Measurements from ENCODE around the gene UEVLD. TPM values are rescaled to one million over a fixed set of nuclear protein-coding genes. Genes with fewer than 3 reads are reported as not detected.

Gene UEVLD
- polyA plus RNA-seq, 4 donors, result 18.0 to 23.1 (median 20.8) TPM

DNA sequence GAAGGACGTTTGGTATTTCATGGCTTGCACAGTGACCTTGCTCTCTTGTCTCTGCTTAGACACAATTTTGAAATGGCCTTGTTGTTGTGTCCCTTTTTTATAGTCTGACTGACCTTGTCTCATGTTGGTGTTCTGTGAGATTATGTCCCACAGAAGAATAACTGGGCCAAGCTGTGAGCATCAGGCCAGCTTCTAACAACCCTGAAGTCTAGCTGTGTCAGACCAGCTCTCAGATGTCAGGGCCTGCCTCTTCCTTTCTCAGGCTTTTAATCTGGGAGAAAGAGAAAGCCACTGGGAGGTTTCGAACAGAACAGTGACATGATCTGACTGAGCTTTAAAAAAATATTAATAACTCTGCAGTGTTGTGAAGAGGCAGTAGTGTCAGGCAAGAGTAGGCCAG, 2.0 kb upstream of the UEVLD start:
- DNase-seq (ENCODE audit: low read depth in 4 of 4, low spot score in 3 of 4), result no peak

DNA sequence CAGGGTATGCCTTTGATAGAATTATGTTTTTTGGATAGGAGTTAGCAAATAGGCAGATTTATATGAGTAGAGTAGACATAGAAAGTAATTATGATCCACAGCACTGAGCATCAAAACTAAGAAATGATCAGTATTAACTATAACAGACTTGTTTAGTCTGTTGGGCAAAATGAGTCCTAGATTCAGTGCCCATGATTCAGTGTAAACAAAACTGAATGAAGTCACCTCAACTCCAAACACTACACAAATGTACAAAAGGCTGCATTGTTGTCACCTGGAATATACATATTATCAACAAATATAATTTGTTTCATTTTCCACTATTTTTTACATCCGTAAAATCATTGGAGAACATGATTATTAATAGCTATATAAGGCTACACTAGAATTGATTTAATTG, 6.7 kb downstream of the UEVLD start:
- DNase-seq (ENCODE audit: low read depth in 4 of 4, low spot score in 3 of 4), result no peak

DNA sequence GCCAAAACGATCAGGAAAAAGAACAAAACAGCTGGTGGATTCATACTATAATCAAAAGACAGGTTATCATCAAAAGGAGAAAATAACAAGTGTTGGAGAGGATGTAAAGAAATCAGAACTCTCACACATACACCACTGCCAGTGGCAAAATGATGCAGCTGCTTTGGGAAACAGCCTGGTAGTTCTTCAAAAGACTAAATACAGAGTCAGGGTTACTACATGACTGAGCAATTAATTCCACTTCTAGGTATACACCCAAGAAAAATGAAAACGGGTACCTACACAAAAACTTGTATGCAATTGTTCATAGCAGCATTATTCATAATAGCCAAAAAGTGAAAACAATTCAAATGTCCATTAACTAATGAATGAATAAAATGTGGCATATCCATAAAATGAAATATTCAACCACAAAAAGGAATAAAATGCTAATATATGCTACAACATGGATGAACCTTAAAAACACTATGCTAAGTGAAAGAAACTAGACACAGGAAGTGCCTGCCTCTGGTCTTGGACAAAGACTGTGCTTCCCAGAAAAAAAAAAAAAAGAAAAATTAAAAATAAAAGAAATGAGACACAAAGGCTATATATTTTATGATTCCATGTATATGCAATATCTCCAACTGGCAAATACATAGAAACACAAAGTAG, 8.3 kb downstream of the UEVLD start:
- no peak for DNase-seq (ENCODE audit: low read depth in 4 of 4, low spot score in 3 of 4)

DNA sequence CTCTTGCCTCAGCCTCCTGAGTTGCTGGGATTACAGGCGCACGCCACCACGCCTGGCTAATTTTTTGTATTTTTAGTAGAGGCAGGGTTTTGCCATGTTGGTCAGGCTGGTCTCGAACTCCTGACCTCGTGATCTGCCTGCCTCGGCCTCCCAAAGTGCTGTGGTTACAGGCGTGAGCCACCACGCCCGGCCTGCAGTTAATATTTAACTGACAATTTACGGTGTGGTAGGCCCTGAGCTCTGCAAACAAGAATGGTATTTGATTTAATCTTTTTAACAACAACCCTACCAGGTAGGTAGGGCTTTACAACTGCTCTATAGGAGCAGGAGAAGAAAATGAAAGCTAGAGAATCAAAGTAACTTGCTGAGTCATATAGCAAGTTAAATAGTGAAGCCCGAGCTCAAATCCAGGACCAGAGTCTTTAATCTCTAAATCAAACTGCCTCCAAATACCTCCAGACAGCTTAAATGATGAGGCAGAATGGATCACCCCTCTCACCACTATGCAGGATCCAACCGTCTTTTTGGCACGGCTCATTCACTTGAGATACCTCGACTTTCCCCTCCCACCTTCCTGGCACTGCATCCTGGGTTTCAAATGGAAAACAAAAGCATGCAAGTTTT, 9.4 kb downstream of the UEVLD start:
- no peak for DNase-seq (ENCODE audit: low read depth in 4 of 4, low spot score in 3 of 4)

DNA sequence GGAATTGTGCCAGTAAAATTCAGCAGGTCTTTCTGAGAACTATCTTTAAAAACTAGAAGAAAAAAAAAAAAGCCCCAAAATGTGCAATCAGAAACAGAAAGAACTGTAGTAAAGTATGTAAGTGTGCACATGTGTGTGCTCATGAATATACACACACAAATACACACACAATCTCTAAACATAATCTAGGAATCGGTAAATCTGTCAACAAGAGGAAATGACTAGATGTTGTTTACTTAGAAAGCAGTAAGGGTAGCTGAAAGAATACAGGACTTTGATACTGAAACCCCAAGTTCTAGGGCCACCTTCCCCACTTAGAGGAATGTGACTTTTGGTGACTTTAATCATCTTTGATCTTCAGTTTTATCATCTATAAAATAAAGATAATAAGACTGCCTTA, 13.2 kb downstream of the UEVLD start:
- DNase-seq (ENCODE audit: low read depth in 4 of 4, low spot score in 3 of 4), result no peak

DNA sequence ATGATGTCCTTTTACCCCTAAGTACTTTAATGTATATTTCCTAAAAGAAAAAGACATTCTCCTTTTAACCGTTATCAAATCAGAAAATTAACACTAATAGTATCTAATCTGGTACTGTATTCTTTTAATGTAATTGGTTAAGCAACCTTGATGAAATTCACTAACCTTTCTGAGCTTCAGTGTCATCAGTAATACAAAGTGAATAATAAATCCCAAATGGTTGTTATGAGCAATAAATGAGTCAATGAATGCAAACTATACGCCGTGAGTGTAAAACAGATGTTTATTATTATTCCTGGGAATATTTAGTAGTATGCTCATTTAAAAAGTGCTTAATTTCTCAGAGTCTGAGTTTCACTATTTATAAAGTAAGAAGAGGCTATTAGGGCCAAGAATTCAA, 21.5 kb downstream of the UEVLD start:
- no peak for DNase-seq (ENCODE audit: low read depth in 4 of 4, low spot score in 3 of 4)

DNA sequence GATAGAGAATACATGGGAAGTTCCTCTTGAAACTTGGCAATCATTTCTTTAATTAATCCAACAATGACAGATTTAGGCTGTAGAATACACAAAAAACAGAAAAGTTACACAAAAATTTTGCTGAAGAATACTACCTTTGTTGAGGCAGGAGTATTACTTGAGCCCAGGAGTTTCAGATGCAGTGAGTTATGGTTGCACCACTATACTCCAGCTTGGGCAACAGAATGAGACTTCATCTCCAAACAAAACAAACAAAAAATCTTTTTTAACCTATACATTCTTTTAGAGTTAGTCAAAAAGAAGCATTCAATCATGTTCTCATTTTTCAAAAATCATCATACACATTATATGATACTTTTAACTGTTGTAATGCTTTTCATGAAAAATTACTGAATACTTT, 22.1 kb downstream of the UEVLD start:
- DNase-seq (ENCODE audit: low read depth in 4 of 4, low spot score in 3 of 4), result no peak

DNA sequence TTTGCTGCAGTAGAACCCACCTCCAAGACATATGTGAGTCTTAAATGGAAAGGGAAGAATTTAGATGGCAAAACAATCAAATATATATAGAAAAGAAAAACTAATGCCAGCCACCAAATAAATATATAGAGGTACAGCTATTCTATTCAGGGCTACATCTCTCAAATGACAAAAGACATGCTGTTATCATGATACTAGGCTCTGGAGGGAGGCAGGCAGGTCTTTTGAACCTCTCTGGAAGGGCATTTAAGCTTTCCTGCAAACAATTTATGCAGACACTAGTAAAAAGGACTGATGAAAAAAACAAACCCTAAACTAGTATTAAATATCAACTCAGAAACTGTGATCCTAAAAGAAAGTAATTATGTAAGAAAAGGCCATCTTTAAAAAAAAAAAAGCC, 24.4 kb downstream of the UEVLD start:
- no peak for DNase-seq (ENCODE audit: low read depth in 4 of 4, low spot score in 3 of 4)

DNA sequence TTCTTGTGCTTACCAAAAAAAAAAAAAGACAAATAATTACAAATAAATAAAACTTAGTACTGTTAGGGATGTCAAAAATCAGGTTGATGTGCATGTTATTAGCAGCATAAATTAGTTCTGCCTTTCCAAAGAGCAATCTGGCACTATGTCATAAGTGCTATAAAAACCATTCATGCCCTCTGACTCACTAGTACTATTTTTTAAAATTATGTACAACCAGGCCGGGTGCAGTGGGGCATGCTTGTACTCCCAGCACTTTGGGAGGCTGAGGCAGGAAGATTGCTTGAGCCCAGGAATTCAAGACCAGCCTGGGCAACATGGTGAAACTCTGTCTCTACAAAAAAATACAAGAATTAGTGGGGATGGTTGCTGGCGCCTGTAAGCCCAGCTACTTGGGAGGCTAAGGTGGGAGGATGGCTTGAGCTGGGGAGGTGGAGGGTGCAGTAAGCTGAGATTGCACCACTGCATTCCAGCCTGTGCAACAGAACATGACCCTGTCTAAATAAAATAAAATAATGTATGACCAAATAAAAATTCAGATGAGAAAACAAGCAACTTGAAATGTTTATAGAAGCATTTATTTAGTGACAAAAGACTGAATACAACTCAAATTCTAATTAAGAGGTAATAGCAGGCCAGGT, 25.3 kb downstream of the UEVLD start:
- DNase-seq (ENCODE audit: low read depth in 4 of 4, low spot score in 3 of 4), result no peak

DNA sequence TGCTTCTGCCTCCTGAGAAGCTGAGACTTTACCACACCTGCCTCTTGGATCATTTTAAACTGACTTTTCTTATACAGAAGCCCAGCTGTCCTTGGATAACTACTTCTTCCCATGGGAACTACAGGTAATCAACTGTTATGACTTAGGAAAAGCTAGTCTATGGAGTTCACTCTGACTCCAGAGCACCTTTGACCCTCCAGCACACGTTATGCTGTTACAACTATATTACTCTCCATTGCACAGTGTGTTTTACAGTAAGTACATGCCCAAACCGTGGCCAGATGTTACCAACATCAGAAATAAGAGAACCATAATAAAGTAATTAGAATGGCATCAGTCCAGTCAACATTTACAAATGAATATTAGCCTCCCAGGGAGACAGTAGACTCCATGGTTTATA, 40.5 kb downstream of the UEVLD start:
- no peak for DNase-seq (ENCODE audit: low read depth in 4 of 4, low spot score in 3 of 4)

DNA sequence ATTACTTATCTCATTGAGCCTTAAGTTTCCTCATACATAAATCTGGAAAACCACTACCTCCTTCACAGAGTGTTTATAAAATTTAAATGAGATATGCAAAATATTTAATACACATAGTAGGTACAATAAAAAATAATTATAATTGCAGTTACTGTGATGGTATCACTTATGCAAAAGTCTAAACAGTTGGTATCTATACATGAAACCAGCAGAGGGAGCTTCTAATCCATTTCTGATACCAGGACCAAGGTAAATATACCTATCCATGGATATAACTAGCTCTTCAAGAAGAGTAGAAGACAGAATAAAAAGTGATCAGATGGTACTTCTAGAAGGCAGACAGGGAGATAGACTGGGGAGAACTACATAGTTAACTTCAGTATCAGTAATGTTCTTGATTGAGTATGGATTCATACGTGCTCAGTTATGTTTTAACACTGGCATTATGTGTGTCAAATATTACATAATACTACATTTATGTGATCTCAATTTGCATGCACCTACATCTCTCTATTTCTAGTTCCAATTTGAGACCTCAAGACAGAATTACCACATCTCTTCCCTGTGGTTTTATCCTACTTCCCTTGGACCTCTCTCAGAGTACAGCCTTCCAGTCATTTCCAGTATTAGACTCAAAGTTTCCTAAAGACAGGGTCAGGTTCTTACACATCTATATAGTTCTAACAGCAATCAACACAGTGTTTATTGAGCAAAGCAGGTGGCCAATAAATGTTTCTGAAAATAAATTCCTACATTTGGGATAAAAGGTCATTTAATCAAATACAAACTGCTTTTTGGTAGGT, 48.1 kb downstream of the UEVLD start:
- DNase-seq (ENCODE audit: low read depth in 4 of 4, low spot score in 3 of 4), result no peak

DNA sequence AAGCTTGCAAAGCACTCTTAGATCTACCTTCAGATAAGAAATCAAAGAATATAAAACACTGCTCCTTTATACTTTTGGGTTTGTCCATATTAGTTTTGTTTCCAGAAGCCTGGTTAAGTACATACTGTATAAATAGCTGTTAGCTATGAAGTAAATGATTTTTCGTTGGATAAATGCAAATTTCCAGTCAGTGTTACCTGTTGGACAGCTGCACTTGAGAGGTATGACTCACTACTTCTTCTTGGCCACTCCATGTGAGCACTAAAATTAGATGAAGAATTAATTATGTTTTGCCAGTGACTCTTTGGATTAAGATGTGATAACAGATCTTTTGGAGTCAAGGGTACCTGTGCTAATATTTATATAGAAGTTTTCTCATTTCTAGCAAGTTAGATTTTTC, 52.3 kb downstream of the UEVLD start:
- DNase-seq (ENCODE audit: low read depth in 4 of 4, low spot score in 3 of 4), result no peak

DNA sequence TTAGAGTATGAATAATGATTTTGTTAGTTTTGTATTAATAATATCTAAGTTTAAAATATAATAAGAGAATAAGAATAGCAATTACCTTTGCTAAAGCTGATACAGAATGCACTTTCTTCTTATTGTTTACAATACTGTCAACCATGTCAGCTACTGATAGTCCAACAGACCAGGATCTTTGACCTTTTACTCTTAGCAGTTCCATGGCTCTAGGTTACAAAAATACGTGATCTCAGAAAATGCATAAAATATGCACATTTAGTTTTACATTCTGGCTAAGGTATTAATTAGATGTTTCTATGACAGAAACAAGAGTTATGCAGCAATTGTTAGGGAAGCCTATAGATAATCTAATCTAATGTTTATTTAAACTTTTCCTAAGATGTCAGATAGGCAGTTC, 54.3 kb downstream of the UEVLD start:
- DNase-seq (ENCODE audit: low read depth in 4 of 4, low spot score in 3 of 4), result no peak

DNA sequence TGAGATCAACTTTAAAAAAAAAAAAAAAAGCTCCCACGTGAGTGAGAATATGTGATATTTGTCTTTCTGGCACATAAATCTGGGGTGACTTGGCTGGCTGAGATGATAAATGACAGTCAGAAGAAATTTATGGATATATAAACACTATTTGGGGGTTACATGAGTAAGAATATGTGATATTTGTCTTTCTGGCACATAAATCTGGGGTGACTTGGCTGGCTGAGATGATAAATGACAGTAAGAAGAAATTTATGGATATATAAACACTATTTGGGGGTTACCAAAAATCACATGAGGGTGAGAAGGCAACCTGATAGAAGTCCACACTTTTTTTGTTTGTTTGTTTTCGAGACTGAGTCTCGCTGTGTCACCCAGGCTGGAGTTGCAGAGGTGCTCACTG, 55.2 kb downstream of the UEVLD start:
- DNase-seq (ENCODE audit: low read depth in 4 of 4, low spot score in 3 of 4), result no peak

DNA sequence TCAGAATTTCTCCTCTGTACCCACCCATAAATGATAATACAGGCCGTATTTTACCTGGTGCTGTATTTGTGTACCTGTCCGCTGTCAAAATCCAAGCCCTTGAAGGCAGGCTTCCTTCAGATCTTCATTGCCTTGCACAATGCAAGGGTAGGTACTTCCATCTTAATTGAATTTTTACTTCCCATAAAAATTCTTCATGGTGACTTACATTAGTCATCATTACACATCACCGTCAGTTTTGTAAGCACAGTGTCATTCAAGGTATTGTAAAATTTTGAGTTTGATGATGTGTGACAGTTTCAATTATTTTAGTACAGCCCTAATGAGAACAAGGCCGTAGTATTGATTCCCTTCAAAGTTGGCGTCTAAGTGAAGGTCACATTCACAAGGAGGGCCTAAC, 61.0 kb downstream of the UEVLD start:
- peak in 1 of 4 donors; percentile 7 for DNase-seq (ENCODE audit: low read depth in 4 of 4, low spot score in 3 of 4)

DNA sequence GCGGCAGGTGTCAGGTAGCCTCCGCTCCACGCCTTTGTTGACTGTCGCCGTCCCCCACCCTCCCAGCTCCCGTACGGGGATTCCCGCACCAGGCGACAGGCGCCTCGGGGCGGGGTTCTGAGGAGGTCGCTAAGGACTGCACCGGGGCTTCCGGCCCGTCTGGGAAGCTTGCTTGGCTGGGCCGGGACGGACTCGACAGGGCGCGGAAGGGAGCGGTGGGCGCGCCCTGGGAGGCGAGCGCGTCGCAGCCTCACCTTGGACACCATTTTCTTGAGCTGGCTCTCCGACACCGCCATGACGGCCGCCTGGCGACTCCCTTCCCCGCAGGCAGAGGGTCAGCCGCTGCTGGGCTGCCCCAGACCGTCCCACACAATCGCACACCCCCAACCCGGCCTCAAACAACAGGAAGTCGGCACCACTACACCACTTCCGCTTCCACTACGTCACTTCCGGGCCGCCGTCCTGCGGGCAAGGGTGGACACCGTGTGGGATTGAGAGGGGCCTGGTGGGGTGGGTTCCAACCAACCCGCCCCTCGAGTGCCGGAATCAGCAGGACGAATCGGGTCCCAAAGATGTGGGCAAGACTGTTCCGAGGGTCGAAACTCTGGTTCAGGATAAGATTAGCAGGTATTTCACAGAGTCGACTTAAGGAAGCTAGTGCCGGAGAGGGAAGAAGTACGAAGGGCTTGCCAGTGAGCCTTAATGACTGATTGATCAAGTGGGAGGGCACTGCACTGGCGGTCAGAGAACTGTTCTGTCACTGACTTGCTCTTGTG, 61.8 kb downstream of the UEVLD start, which contains the start of gene TSG101:
TSS of gene TSG101 (minus strand) at position 422 of the 776 bp plus-strand sequence. CDS start at position 296, 126 bp downstream.
- peak; percentile 88 to 93 (median 92) for DNase-seq (ENCODE audit: low read depth in 4 of 4, low spot score in 3 of 4)

DNA sequence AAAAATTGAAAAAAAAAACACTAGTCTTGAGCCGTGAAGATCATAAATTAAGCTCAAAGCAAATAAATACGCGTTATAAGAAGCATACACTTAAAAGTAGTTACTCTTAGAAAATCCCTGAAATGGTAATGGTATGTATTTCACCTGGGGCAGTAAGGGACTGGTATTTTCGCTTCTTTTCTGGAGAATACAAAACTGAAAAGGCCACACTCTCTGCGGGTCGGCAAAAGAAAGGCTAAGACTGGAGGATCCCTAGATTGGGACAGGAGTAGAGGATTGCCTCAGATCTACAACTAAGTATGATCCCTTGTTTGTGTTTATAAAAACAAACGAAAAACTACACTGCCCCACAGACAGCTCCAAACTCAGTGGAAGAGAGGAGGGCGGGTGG, 62.4 kb downstream of the UEVLD start:
- DNase-seq (ENCODE audit: low read depth in 4 of 4, low spot score in 3 of 4), result no peak

DNA sequence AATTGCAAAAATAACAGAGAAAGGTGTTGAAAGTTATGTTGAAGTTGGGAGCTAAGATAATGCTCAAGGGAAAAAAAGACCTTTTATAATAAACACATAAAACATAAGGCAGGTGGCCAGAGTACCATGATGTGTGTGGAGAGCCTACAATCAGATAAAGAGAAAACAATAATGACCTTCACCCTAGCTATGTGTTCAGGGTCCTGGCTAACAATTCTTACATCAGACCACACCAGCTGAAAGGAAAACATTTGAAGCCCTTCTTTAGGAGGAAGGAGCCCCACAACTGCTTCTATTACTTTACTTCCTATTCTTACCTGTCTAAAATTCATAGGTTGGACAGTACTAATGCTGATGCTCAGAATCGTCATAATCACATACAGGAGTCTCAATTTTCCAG, 64.3 kb downstream of the UEVLD start:
- DNase-seq (ENCODE audit: low read depth in 4 of 4, low spot score in 3 of 4), result no peak

DNA sequence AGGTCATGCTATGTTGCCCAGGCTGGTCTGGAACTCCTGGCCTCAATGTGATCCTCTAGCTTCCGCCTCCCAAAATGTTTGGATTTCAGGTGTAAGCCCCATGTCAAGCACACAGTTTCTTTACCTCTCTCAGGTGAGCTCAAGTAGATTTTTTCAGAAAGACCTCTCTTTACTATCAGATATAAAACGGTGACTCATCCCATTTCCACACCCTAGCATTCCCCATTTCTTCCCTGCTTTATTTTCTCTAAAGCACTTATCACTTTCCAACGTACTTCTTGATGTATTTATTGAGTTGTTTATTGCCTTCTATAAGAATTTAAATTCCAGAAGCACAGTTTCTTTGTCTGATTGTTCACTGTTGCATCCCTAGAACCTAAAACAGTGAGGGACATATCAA, 65.5 kb downstream of the UEVLD start:
- DNase-seq (ENCODE audit: low read depth in 4 of 4, low spot score in 3 of 4), result no peak

DNA sequence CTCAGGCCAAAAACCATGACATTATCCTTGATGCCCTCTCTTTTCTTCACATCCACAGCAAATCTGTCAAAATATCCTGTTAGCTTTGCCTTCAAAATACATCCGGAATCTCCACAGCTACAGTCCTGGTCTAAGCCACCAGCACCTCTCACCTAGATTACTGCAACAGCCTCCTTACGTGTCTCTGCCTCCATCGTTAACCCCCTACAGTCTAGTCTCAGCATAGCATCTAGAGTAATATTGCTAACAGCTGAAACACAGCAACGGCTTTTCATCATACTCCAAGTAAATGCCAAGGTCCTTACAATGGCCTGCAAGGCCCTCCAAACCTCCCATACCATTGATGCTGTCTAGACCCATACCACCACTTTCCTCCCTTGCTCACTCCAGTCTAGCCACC, 66.1 kb downstream of the UEVLD start:
- no peak for DNase-seq (ENCODE audit: low read depth in 4 of 4, low spot score in 3 of 4)

DNA sequence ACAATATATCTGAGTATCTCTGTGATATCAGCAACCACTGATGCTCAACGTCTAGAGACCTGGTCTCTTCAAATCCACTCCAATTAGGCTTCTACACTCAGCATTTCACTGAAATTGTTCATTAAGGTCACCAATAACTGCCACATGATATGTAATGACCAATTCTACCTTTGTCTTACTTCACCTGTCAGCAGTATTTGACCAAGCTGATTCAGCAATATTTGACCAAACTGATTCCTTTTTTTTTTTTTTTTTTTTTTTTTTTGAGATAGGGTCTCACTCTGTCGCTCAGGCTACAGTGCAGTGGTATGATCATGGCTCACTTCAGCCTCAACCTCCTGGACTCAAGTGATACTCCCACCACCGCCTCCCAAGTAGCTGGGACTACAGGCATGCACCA, 67.4 kb downstream of the UEVLD start:
- DNase-seq (ENCODE audit: low read depth in 4 of 4, low spot score in 3 of 4), result no peak
